ENCODE data around the gene MOB3B.
"Not testable (repeated sequence)": the region's sequence is repeated elsewhere in the genome, so short reads cannot be mapped to it uniquely, and the experiment has no call there.

The MOB3B gene

DNA sequence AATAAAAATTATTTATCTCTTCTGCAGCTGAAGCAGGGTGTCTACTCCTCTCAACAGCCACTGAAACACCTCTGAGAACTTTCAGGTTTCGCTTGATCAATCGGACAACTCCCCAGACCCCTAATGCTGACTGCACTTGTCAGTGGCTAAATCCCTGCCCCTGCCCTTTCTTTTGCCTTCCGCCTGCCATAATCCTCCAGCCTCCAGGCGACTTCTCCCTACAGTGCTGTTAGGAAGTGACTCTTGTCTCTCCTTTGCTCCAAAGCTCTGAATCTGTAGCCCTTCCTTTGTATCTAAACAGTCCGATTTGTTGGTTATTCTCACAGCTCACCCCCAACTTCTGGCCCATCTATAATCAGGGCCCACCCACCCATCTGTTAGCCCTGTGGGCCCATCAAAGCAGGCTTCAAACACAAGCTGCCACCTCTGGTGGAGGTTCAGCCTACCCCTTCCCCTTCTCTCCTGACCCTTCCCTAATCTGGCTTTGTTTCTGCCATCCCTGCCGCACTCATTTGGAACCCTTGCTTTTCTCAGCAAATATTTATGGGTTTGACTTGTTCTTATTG, 59.2 kb downstream of the MOB3B start:
- DNase-seq (ENCODE audit: low spot score in 2 of 2) (no peak), ATAC-seq (ENCODE audit: low read depth) (no peak)
- peak overlapping the region; percentile 77 for H3K27ac Mint-ChIP-seq
- H3K9me3 Mint-ChIP-seq, result no peaks in the 10 kb centered on the region
- H3K4me3 Mint-ChIP-seq, result no peak overlapping the region
- H3K4me1 Mint-ChIP-seq, result peaks cover 43% of the 10 kb centered on the region
- H3K27me3 Mint-ChIP-seq, result no peaks in the 10 kb centered on the region
- peaks cover 10% of the 10 kb centered on the region for H3K36me3 Mint-ChIP-seq

GRCh38 chr9:27469550-27469949, 60.1 kb downstream of the MOB3B start:
- DNase-seq (ENCODE audit: low spot score in 2 of 2) (no peak), ATAC-seq (ENCODE audit: low read depth) (no peak)
- H3K27me3 Mint-ChIP-seq, result no peaks in the 10 kb centered on the region
- peak overlapping the region; percentile 29 for H3K27ac Mint-ChIP-seq
- H3K36me3 Mint-ChIP-seq, result peaks cover 10% of the 10 kb centered on the region
- H3K9me3 Mint-ChIP-seq, result peaks cover 1% of the 10 kb centered on the region
- H3K4me1 Mint-ChIP-seq, result peaks cover 43% of the 10 kb centered on the region
- H3K4me3 Mint-ChIP-seq, result no peak overlapping the region

GRCh38 chr9:27468462-27469110, 61.0 kb downstream of the MOB3B start:
- Mint-ChIP-seq H3K36me3 (peaks cover 11% of the 10 kb centered on the region), H3K27me3 (no peaks in the 10 kb centered on the region), H3K27ac (peak overlapping the region; percentile 66), H3K4me3 (peak overlapping the region; percentile 27), H3K9me3 (peaks cover 1% of the 10 kb centered on the region), H3K4me1 (peaks cover 39% of the 10 kb centered on the region)
- no peak for DNase-seq (ENCODE audit: low spot score in 2 of 2)
- peak; percentile 91 for ATAC-seq (ENCODE audit: low read depth)

DNA sequence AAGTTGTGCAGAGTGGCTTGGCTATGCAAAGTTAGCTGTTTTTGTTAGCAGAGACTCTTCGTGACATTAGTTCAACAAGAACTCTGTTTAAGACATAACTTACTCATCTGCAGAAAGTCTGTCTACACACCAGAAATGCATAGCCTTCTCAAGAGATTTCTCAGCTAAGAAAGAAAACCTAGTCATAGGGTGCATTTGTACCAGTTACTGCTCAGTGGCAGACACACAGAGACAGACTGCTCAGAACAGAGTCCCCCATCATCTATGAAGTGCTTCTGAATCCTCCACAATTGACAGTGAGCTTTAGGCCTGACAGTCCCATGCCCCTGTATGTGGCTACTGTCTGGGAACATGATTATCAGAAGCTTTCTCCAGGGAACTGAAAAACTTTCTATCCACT, 61.6 kb downstream of the MOB3B start:
- Mint-ChIP-seq H3K4me3 (no peak overlapping the region), H3K27ac (peak overlapping the region; percentile 66)

GRCh38 chr9:27467486-27467885, 62.1 kb downstream of the MOB3B start:
- peaks cover 1% of the 10 kb centered on the region for H3K9me3 Mint-ChIP-seq
- peaks cover 40% of the 10 kb centered on the region for H3K4me1 Mint-ChIP-seq
- H3K36me3 Mint-ChIP-seq, result peaks cover 13% of the 10 kb centered on the region
- H3K27ac Mint-ChIP-seq, result peak overlapping the region; percentile 66
- no peaks in the 10 kb centered on the region for H3K27me3 Mint-ChIP-seq
- ATAC-seq (ENCODE audit: low read depth) (no peak), DNase-seq (ENCODE audit: low spot score in 2 of 2) (no peak)
- H3K4me3 Mint-ChIP-seq, result peak overlapping the region; percentile 41

More for the DNA sequence above, 61.6 kb downstream of the MOB3B start:
- ATAC-seq (ENCODE audit: low read depth), result peak; percentile 29
- H3K36me3 Mint-ChIP-seq, result peaks cover 13% of the 10 kb centered on the region
- DNase-seq (ENCODE audit: low spot score in 2 of 2), result no peak
- peaks cover 1% of the 10 kb centered on the region for H3K9me3 Mint-ChIP-seq
- no peaks in the 10 kb centered on the region for H3K27me3 Mint-ChIP-seq
- peaks cover 39% of the 10 kb centered on the region for H3K4me1 Mint-ChIP-seq

- H3K27me3 Mint-ChIP-seq; H3K9me3 Mint-ChIP-seq; DNase-seq (ENCODE audit: low spot score in 2 of 2): not testable (repeated sequence)
- peak overlapping the region; percentile 43 for H3K4me3 Mint-ChIP-seq
- ATAC-seq (ENCODE audit: low read depth), result peak; percentile 30
- peaks cover 43% of the 10 kb centered on the region for H3K4me1 Mint-ChIP-seq
- peaks cover 13% of the 10 kb centered on the region for H3K36me3 Mint-ChIP-seq
- H3K27ac Mint-ChIP-seq, result peak overlapping the region; percentile 66
Measured at GRCh38 chr9:27466516-27466915, 63.1 kb downstream of the MOB3B start.

GRCh38 chr9:27464950-27465349, 64.7 kb downstream of the MOB3B start:
- H3K4me3 Mint-ChIP-seq; ATAC-seq (ENCODE audit: low read depth); H3K36me3 Mint-ChIP-seq; H3K27me3 Mint-ChIP-seq; H3K27ac Mint-ChIP-seq; DNase-seq (ENCODE audit: low spot score in 2 of 2); H3K9me3 Mint-ChIP-seq: not testable (repeated sequence)
- H3K4me1 Mint-ChIP-seq, result peaks cover 48% of the 10 kb centered on the region

DNA sequence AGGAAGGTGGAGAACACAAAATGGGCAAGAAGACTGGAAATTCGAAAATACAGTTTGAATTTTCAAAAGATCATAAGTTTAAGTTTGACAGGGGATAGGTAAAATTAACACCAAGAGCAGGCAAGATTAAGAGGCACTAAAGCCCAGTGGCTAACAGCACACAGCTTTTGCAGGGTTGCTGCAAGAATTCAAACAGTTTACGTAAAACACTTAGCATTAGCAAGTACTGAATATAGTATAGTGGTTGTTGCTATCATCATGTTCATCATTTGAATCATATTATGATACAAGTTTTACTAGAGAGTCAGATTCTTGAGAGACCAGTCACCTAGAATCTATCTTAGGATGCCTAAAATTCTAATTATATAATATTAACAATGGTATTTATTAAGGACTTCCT, 66.8 kb downstream of the MOB3B start:
- Mint-ChIP-seq H3K4me1 (peaks cover 42% of the 10 kb centered on the region), H3K27ac (peak overlapping the region; percentile 82), H3K27me3 (no peaks in the 10 kb centered on the region), H3K4me3 (no peak overlapping the region), H3K9me3 (peaks cover 1% of the 10 kb centered on the region), H3K36me3 (peaks cover 8% of the 10 kb centered on the region)
- DNase-seq (ENCODE audit: low spot score in 2 of 2) (no peak), ATAC-seq (ENCODE audit: low read depth) (no peak)

- Mint-ChIP-seq H3K36me3 (peaks cover 8% of the 10 kb centered on the region), H3K9me3 (peaks cover 1% of the 10 kb centered on the region), H3K27me3 (no peaks in the 10 kb centered on the region), H3K4me1 (peaks cover 40% of the 10 kb centered on the region), H3K27ac (peak overlapping the region; percentile 82), H3K4me3 (no peak overlapping the region)
- ATAC-seq (ENCODE audit: low read depth), result no peak
- DNase-seq (ENCODE audit: low spot score in 2 of 2), result no peak
Measured at GRCh38 chr9:27462434-27462833, 67.2 kb downstream of the MOB3B start.

DNA sequence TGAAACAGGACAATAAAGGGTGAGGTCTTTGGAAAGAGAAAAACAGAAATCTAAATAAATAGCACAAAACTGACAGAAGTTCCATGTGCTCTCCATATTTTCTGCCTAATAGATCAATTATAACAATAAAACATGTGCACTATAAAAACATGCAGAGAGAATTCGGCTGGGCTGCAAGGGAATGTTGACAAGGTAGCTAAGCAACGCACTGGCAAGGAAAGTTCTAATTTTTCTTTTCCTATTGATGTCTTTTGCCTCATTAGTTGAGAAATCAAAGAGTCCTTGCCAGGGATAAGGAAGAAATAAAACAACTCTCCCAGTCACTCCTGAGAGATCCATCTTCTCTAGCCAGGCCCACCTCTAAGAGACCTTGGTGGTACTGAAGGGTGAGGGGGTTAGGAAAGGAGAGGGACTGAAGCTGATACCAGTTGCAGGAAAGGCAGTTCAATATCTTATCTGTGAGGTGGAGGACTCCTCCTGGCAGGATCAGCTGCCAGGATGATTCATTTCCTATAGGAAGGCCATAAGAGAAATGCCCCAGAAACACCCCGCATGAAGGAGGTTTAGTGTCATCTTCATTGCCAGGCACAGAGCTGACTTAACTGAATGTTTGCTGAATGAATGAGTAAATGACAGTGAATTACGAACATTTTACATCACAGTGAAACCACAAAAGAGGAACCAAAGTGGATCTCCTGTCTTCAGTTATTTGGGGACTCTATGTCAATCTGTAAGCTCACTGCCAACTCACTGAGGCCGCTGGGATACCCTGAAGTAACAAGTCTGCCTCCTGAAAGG, 69.2 kb downstream of the MOB3B start:
- ATAC-seq (ENCODE audit: low read depth), result peak; percentile 97
- DNase-seq (ENCODE audit: low spot score in 2 of 2), result peak in 1 of 2 donors; percentile 48
- Mint-ChIP-seq H3K4me1 (peaks cover 36% of the 10 kb centered on the region), H3K27me3 (no peaks in the 10 kb centered on the region), H3K36me3 (peaks cover 11% of the 10 kb centered on the region), H3K27ac (peak overlapping the region; percentile 82), H3K9me3 (peaks cover 3% of the 10 kb centered on the region), H3K4me3 (no peak overlapping the region)

DNA sequence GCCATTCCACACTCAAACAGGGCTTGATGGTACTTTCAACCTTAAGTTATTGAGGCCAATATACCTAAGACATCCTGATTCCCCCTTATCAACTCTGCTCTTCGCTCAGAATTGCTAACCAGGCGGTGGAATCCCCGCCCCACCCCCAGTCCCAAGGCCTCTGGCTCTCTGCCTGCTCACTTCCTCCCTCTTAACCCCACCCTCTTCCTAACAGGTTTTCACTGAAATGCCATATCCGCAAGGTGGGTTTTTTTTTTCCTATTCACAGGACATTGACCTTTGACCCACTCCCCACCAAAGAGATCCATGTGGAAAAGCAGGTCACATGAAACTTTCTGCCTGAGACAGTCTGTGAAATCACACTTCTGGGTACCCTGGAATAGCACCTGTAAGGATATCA, 72.2 kb downstream of the MOB3B start:
- DNase-seq (ENCODE audit: low spot score in 2 of 2) (no peak), ATAC-seq (ENCODE audit: low read depth) (peak; percentile 18)
- peaks cover 5% of the 10 kb centered on the region for H3K9me3 Mint-ChIP-seq
- H3K27ac Mint-ChIP-seq, result peak overlapping the region; percentile 78
- peaks cover 20% of the 10 kb centered on the region for H3K36me3 Mint-ChIP-seq
- peak overlapping the region; percentile 52 for H3K4me3 Mint-ChIP-seq
- H3K27me3 Mint-ChIP-seq, result no peaks in the 10 kb centered on the region
- peaks cover 44% of the 10 kb centered on the region for H3K4me1 Mint-ChIP-seq

- DNase-seq (ENCODE audit: low spot score in 2 of 2) (no peak), ATAC-seq (ENCODE audit: low read depth) (no peak)
- Mint-ChIP-seq H3K36me3 (peaks cover 27% of the 10 kb centered on the region), H3K9me3 (peaks cover 5% of the 10 kb centered on the region), H3K4me3 (no peak overlapping the region), H3K4me1 (peaks cover 36% of the 10 kb centered on the region), H3K27ac (peak overlapping the region; percentile 45), H3K27me3 (no peaks in the 10 kb centered on the region)
Measured at GRCh38 chr9:27453860-27454553, 75.6 kb downstream of the MOB3B start.

DNA sequence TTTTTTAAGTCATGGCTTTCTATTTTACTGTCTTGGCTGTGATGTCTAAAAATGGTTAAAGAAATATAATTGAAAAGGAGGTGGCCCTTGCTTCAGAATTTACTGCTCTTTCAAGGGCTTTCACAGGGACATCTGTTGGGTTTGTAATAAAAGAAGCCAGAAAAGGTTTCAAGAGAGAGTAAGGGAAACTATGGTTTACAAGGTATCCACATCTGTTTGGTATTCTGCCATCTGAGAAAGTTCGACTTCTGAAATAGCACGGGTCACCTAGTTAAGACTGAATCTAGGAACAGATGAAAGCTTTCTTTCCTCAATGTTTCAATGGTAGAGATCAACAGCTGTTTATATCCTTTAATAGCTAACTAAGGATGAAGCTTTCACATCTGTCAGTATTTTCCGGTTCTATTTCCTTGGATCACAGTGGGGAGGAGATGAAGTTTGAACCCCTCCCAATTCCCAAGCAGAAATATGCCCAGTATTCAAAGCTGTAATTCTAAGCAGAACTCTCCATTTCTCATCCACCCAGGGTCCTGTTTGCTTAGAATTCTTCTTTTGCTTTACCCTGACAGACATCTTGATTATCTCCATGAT, 78.3 kb downstream of the MOB3B start:
- peaks cover 34% of the 10 kb centered on the region for H3K36me3 Mint-ChIP-seq
- no peak overlapping the region for H3K27ac Mint-ChIP-seq
- peaks cover 5% of the 10 kb centered on the region for H3K9me3 Mint-ChIP-seq
- DNase-seq (ENCODE audit: low spot score in 2 of 2) (no peak), ATAC-seq (ENCODE audit: low read depth) (no peak)
- H3K27me3 Mint-ChIP-seq, result no peaks in the 10 kb centered on the region
- peaks cover 36% of the 10 kb centered on the region for H3K4me1 Mint-ChIP-seq
- H3K4me3 Mint-ChIP-seq, result no peak overlapping the region

All from memory B cell (primary cell).